Cardiac fibroblast (primary cell): ENCODE data around the gene SMTNL1.

Source experiments
- DNase-seq, 2 donors: peaks; one replicate each; pipeline versions ENCODE4 v3.0.0 to v3.0.0-alpha.2; 2010; ENCODE audit warnings: low read depth in 2 of 2
- H3K4me3 ChIP-seq, 2 donors: replicated peaks in 1 of 2; 1 replicate in 1 of 2; 2 replicates in 1 of 2; pipeline ENCODE4 v1.5.1; 2011; ENCODE audit warnings: low read depth in 2 of 2, low read length in 2 of 2, mild to moderate bottlenecking in 2 of 2, moderate library complexity in 1 of 2
- TF ChIP-seq, protein P1 (sequence below): IDR thresholded peaks from one replicate; pipeline ENCODE4 v1.5.1; 2011; ENCODE audit warnings: low read depth, mild to moderate bottlenecking, low read length, inconsistent platforms

The SMTNL1 gene

DNA sequence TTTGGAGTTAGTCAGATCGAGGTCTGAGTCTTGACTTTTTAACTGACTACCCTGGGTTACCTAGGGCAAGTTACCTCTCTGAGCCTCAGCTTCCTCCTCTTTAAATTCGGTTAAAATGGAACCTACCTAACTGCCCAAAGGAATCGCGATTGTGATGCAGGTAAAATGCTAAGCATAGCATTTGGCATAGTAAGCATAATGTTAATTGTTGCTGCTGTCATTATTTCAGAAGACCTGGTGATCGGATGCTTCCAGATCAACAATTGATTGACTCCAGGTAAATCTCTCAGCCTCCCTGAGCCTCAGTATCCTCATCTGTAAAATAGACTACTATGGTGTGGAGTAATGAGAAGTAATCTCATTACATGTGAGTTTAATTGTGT lies 21.3 kb upstream of the SMTNL1 start:
- no peak for DNase-seq
- TF ChIP-seq, protein P1, sequence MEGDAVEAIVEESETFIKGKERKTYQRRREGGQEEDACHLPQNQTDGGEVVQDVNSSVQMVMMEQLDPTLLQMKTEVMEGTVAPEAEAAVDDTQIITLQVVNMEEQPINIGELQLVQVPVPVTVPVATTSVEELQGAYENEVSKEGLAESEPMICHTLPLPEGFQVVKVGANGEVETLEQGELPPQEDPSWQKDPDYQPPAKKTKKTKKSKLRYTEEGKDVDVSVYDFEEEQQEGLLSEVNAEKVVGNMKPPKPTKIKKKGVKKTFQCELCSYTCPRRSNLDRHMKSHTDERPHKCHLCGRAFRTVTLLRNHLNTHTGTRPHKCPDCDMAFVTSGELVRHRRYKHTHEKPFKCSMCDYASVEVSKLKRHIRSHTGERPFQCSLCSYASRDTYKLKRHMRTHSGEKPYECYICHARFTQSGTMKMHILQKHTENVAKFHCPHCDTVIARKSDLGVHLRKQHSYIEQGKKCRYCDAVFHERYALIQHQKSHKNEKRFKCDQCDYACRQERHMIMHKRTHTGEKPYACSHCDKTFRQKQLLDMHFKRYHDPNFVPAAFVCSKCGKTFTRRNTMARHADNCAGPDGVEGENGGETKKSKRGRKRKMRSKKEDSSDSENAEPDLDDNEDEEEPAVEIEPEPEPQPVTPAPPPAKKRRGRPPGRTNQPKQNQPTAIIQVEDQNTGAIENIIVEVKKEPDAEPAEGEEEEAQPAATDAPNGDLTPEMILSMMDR = no peak
- peak overlapping the region; percentile 75 to 92 for H3K4me3 ChIP-seq

DNA sequence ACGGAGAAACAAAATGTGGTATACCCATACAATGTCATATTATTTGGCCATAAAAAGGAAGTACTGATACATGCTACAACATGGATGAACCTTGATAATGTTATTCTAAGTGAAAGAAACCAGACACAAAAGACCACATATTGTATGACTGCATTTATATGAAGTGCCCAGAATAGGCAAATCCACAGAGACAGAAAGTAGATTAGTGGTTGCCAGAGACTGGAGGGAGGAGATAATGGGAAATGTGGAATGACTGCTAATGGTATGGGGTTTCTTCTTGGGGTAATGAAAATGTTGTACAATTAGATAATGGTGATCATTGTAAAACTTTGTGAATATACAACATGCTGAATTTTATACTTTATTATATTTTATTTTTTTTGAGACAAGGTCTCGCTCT lies 16.3 kb upstream of the SMTNL1 start:
- no peak for DNase-seq
- TF ChIP-seq, protein P1 = no peak
- H3K4me3 ChIP-seq = no peak overlapping the region

DNA sequence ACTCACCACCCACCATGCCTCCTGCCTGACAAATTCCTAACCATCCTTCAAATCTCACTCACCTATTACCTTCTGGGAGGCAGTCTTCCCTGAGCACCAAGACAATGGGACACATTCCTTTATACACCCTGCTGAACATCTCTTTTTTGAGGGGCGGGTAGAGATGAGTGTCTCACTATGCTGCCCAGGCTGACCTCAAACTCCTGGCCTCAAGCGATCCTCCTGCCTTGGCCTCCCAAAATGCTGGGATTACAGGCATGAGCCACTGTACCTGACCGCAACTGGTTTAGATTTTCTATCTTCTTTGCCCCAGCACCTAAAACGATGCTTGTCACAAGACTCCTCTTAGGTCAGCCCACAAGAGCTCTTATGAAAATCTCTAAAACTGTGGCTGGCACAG lies 14.0 kb upstream of the SMTNL1 start:
- no peak overlapping the region for H3K4me3 ChIP-seq
- no peak for DNase-seq
- TF ChIP-seq, protein P1 = no peak

DNA sequence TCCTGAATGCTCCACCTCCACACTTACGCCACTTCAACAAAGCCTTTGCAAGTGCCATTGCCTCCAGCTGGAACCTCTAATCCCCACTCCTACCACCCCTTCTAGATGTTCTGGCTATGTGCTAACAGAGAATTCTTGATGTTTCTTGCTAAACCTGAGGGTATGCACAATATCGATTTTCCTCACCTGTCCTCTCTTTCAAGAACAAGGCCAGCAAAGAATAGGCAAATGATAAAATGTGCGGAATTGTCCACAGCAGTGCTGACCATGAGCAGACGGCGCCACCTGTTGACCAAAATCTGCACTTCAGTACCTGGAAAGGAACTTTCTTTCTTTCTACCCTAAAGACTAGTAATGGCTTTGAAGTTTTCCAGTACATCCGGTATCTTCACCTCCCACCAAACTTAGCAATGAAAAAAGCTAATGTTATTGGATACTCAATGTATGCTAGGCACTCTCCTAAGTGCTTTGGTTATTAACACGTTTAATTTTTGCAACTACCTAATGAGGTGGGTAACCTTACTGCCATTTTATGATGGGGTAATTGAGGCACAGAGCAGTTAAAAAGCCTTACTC lies 10.3 kb upstream of the SMTNL1 start:
- H3K4me3 ChIP-seq = no peak overlapping the region

DNA sequence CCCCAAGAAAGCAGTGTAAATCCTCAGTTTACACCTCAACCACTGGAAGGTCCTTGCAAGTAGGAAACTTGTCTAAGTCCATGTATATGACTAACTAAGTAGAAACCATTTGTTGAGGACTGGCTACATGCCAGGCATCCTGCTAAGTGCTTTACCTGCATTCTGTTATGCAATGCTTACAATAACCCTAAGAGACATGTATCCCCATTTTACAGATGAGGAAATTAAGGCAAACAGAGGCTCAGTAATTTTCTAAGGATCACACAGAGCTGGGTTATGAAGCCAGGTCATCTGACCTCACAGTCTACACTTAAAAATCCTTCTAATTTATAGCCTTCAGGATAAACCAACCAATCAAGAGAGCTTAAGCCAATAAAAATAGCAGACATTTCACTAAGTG lies 8.4 kb upstream of the SMTNL1 start:
- DNase-seq = no peak
- TF ChIP-seq, protein P1 = no peak
- H3K4me3 ChIP-seq = no peak overlapping the region

More for the DNA sequence above, 10.3 kb upstream of the SMTNL1 start:
- TF ChIP-seq, protein P1 = peak; percentile 86
- peak; percentile 72 to 73 for DNase-seq

DNA sequence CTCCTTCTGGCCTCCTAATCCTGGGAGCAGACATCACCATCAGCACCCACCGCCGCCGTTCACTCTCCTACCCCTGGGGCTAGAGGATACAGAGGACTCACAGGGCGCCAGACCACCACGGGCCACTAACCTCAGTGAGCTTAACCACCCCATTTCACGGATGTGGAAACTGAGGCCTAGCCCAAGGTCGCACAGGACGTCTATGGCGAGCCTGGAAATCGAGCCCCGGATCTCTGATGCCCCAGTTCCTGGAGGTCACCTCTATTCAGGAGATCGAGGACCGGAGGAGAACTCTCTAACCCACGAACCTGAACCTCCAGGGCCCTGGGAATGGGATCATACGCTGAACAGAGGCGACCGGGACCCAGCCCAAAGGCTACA lies 7.2 kb upstream of the SMTNL1 start:
- peak overlapping the region; percentile 66 to 88 for H3K4me3 ChIP-seq

More for the DNA sequence above, 7.2 kb upstream of the SMTNL1 start:
- no peak for DNase-seq
- TF ChIP-seq, protein P1 = no peak
